Measurements from ENCODE around the gene RICTOR. TPM values are rescaled to one million over a fixed set of nuclear protein-coding genes. Genes with fewer than 3 reads are reported as not detected.
A peak's percentile ranks its signal among the peaks of the same experiment; 100 is the strongest.

The RICTOR gene
- total and polyA plus RNA-seq, 9 of the 15 experiments (the other 6 are each of a cell fraction or from before 2014, with no cell fraction given), result 13.9 to 46.6 (median 22.6) TPM

DNA sequence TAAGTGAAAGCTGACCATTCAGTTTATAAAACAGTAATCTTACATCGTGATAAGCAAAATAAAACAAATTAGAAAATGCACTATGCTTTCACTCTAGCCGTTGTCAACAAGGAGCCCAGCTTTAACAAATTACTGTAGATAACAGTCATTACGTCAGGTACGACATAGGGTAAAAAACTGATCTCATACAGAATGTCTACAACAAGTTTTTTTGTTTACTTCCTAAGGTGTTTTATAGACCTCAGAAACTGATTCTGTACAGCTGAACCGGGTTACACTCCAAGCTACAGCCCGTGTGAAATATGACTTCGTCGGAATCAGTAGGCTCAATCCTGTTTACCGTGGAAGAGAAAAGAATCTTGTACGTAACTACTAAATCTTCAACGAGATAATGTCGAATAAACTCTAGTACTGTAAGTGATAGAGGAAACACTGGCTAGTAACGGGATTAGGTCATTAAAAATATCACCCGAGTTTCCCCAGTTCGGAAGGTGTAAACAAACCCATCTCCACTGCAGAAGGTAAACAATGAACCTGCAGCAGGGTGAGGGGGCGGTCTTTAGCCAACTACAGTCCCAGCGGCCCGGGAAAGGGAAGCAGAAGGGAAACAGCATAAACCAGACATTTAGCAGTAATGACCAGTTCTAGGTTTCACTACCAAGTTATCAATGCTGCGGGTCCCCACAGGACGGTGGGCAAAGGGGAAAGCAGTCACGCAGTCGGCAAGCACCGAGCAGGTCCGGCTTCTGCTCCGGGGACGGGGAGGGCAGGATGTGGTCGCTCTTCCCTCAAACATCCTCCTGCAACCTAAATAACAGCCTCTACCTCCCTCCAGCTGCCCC, 1.1 kb downstream of the RICTOR start (continued):
- TF ChIP-seq, protein P1, sequence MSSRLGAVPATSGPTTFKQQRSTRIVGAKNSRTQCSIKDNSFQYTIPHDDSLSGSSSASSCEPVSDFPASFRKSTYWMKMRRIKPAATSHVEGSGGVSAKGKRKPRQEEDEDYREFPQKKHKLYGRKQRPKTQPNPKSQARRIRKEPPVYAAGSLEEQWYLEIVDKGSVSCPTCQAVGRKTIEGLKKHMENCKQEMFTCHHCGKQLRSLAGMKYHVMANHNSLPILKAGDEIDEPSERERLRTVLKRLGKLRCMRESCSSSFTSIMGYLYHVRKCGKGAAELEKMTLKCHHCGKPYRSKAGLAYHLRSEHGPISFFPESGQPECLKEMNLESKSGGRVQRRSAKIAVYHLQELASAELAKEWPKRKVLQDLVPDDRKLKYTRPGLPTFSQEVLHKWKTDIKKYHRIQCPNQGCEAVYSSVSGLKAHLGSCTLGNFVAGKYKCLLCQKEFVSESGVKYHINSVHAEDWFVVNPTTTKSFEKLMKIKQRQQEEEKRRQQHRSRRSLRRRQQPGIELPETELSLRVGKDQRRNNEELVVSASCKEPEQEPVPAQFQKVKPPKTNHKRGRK (tag; IDR thresholded peaks at IDR 0.05), result no peak
- no peak for TF ChIP-seq FOXA1 (IDR thresholded peaks at IDR 0.05; ENCODE audit: borderline replicate concordance)
- TF ChIP-seq BDP1 (IDR thresholded peaks at IDR 0.05; ENCODE audit: insufficient read depth, insufficient read length), result no peak
- TF ChIP-seq MXI1 (IDR thresholded peaks at IDR 0.05; ENCODE audit: low read depth, low read length), result 0 out of 2 replicates have a peak, but pooled peaks have one; percentile 37
- no peak for TF ChIP-seq ZNF184 (CRISPR knock-in tag; IDR thresholded peaks at IDR 0.05)
- no peak for TF ChIP-seq KDM1A (IDR thresholded peaks at IDR 0.05)
- TF ChIP-seq NCOA4 (IDR thresholded peaks at IDR 0.05; ENCODE audit: partially characterized antibody), result no peak
- TF ChIP-seq, protein P2, sequence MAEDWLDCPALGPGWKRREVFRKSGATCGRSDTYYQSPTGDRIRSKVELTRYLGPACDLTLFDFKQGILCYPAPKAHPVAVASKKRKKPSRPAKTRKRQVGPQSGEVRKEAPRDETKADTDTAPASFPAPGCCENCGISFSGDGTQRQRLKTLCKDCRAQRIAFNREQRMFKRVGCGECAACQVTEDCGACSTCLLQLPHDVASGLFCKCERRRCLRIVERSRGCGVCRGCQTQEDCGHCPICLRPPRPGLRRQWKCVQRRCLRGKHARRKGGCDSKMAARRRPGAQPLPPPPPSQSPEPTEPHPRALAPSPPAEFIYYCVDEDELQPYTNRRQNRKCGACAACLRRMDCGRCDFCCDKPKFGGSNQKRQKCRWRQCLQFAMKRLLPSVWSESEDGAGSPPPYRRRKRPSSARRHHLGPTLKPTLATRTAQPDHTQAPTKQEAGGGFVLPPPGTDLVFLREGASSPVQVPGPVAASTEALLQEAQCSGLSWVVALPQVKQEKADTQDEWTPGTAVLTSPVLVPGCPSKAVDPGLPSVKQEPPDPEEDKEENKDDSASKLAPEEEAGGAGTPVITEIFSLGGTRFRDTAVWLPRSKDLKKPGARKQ (CRISPR knock-in tag; IDR thresholded peaks at IDR 0.05), result no peak
- TF ChIP-seq GTF2F1 (IDR thresholded peaks at IDR 0.05; ENCODE audit: low read depth, low read length), result no peak; the same call in 1 of the 2 replicates
- TF ChIP-seq, protein P3, sequence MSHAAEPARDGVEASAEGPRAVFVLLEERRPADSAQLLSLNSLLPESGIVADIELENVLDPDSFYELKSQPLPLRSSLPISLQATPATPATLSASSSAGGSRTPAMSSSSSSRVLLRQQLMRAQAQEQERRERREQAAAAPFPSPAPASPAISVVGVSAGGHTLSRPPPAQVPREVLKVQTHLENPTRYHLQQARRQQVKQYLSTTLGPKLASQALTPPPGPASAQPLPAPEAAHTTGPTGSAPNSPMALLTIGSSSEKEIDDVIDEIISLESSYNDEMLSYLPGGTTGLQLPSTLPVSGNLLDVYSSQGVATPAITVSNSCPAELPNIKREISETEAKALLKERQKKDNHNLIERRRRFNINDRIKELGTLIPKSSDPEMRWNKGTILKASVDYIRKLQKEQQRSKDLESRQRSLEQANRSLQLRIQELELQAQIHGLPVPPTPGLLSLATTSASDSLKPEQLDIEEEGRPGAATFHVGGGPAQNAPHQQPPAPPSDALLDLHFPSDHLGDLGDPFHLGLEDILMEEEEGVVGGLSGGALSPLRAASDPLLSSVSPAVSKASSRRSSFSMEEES (CRISPR knock-in tag; IDR thresholded peaks at IDR 0.05), result no peak
- TF ChIP-seq, protein P4, sequence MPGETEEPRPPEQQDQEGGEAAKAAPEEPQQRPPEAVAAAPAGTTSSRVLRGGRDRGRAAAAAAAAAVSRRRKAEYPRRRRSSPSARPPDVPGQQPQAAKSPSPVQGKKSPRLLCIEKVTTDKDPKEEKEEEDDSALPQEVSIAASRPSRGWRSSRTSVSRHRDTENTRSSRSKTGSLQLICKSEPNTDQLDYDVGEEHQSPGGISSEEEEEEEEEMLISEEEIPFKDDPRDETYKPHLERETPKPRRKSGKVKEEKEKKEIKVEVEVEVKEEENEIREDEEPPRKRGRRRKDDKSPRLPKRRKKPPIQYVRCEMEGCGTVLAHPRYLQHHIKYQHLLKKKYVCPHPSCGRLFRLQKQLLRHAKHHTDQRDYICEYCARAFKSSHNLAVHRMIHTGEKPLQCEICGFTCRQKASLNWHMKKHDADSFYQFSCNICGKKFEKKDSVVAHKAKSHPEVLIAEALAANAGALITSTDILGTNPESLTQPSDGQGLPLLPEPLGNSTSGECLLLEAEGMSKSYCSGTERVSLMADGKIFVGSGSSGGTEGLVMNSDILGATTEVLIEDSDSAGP (CRISPR knock-in tag; IDR thresholded peaks at IDR 0.05), result no peak
- TF ChIP-seq FOXP1 (CRISPR knock-in tag; IDR thresholded peaks at IDR 0.05), result peak; percentile 86; the same call in 1 of the 2 replicates
- TF ChIP-seq TEAD4 (IDR thresholded peaks at IDR 0.05; ENCODE audit: low read length), result 0 out of 2 replicates have a peak, but pooled peaks have one; percentile 11
- TF ChIP-seq TEAD4 (CRISPR knock-in tag; IDR thresholded peaks at IDR 0.05; ENCODE audit: borderline replicate concordance), result no peak
- TF ChIP-seq TBP (optimal IDR thresholded peaks at IDR 0.05; ENCODE audit: low read depth, low read length), result peak; percentile 30
- no peak for TF ChIP-seq ZNF696 (CRISPR knock-in tag; conservative IDR thresholded peaks at IDR 0.05)
- TF ChIP-seq MYNN (IDR thresholded peaks at IDR 0.05), result no peak
- no peak for TF ChIP-seq MYNN (CRISPR knock-in tag; IDR thresholded peaks at IDR 0.05)
- TF ChIP-seq, protein P5, sequence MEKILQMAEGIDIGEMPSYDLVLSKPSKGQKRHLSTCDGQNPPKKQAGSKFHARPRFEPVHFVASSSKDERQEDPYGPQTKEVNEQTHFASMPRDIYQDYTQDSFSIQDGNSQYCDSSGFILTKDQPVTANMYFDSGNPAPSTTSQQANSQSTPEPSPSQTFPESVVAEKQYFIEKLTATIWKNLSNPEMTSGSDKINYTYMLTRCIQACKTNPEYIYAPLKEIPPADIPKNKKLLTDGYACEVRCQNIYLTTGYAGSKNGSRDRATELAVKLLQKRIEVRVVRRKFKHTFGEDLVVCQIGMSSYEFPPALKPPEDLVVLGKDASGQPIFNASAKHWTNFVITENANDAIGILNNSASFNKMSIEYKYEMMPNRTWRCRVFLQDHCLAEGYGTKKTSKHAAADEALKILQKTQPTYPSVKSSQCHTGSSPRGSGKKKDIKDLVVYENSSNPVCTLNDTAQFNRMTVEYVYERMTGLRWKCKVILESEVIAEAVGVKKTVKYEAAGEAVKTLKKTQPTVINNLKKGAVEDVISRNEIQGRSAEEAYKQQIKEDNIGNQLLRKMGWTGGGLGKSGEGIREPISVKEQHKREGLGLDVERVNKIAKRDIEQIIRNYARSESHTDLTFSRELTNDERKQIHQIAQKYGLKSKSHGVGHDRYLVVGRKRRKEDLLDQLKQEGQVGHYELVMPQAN (IDR thresholded peaks at IDR 0.05; ENCODE audit: borderline replicate concordance), result peak; percentile 82
- no peak for TF ChIP-seq CBFA2T2 (conservative IDR thresholded peaks at IDR 0.05)
